Upper lobe of right lung (tissue), 1 donor: ENCODE measurements around the gene PHTF2. TPM values are rescaled to one million over a fixed set of nuclear protein-coding genes. Genes with fewer than 3 reads are reported as not detected.

Experiments used
- ATAC-seq: fragments of 200-7000 bp; cut with Tn5 transposase; one replicate; pipeline ENCODE4 v1.9.1; 2020; ENCODE audit warnings: mild to moderate bottlenecking, moderate library complexity
- DNase-seq: peaks from one replicate; pipeline ENCODE4 v3.0.0-alpha.2; 2020
- H3K27ac ChIP-seq: fragments of 200-600 bp; one replicate; pipeline ENCODE4 v1.8.0; 2022
- H3K27me3 ChIP-seq: fragments of 200-600 bp; one replicate; pipeline ENCODE4 v1.8.0; 2022; ENCODE audit warnings: mild to moderate bottlenecking
- H3K36me3 ChIP-seq: fragments of 200-600 bp; one replicate; pipeline ENCODE4 v1.8.0; 2022
- H3K4me1 ChIP-seq: fragments of 200-600 bp; one replicate; pipeline ENCODE4 v1.8.0; 2022
- H3K4me3 ChIP-seq: fragments of 200-600 bp; one replicate; pipeline ENCODE4 v1.8.0; 2022; ENCODE audit warnings: mild to moderate bottlenecking
- H3K9me3 ChIP-seq: fragments of 200-600 bp; one replicate; pipeline ENCODE4 v1.8.0; 2022
- intact Hi-C: fragments of 100-400 bp; cut with DNase I; formaldehyde crosslinking; loops from one replicate; pipeline ENCODE4 v1.11.0; 2022
- total RNA-seq: library from RNA; stranded (reverse); fragmentation: NEBNext Ultra II Directional; extraction: Animal tissue kit (Norgen Biotek cat#: 25700); gene quantifications from one replicate; pipeline ENCODE4 v1.2.1, GENCODE V29; 2021
- TF ChIP-seq, protein P1 (sequence below): fragments of 200-600 bp; IDR thresholded peaks from one replicate; pipeline ENCODE4 v1.8.0; 2022; ENCODE audit warnings: antibody characterized with exemption
- donor health status: DM: no; HTN: yes; CAD: no; lungs with severe emphysema.

PHTF2 gene
- total RNA-seq, 1 donor from 2014 or later, result 14.4 TPM

DNA sequence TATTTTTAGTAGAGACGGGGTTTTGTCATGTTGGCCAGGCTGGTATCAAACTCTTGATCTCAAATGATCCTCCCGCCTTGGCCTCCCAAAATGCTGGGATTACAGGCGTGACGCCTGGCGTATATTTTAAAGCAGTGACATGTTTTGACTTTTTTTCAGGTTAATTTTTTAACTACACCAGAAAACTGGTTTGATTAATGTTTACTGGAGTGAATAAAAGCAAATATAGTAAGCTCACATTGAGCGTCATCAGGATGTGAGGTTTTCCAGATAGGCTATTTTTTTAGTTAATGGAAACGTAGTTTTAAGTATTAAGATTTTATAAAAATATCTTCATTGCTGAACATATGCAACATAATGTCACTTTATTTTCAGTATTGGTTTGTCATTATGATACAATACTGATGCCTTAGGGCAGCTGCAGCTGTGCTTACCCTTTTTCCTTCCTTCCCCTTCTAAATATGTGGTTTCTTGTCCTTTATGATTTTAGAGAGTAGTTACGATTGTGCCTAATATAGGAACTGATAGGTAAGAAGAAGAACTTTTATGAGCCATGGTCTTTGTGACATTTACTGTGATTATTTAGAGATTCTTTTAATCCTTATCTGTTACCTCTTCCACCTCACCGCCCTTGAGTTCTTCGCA, 37.6 kb upstream of the PHTF2 start:
- peaks cover 10% of the 10 kb centered on the region for H3K4me1 ChIP-seq
- no peak for DNase-seq
- H3K36me3 ChIP-seq, result no peaks in the 10 kb centered on the region
- no peak for ATAC-seq
- no peak overlapping the region for H3K4me3 ChIP-seq
- H3K27me3 ChIP-seq, result no peaks in the 10 kb centered on the region
- H3K27ac ChIP-seq, result no peak overlapping the region
- intact Hi-C loops, result no loop called here
- H3K9me3 ChIP-seq, result no peaks in the 10 kb centered on the region
- TF ChIP-seq, protein P1, sequence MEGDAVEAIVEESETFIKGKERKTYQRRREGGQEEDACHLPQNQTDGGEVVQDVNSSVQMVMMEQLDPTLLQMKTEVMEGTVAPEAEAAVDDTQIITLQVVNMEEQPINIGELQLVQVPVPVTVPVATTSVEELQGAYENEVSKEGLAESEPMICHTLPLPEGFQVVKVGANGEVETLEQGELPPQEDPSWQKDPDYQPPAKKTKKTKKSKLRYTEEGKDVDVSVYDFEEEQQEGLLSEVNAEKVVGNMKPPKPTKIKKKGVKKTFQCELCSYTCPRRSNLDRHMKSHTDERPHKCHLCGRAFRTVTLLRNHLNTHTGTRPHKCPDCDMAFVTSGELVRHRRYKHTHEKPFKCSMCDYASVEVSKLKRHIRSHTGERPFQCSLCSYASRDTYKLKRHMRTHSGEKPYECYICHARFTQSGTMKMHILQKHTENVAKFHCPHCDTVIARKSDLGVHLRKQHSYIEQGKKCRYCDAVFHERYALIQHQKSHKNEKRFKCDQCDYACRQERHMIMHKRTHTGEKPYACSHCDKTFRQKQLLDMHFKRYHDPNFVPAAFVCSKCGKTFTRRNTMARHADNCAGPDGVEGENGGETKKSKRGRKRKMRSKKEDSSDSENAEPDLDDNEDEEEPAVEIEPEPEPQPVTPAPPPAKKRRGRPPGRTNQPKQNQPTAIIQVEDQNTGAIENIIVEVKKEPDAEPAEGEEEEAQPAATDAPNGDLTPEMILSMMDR, result no peak

DNA sequence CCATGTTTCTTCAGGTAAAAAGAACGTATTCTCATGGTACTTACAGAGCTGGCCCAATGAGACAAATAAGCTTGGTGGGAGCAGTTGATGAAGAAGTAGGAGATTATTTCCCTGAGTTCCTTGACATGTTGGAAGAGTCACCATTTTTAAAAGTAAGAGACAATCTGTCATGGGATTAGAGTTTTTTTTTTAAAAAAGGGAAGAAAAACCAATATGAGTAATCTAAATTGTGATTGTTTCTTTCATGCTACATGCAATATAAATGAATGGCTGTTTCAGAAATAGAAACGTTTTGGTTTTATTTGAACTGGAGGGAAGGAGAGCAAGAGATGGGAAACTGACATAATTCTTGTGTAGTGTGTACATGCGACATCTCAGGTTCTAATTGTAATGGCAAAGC, 33.1 kb upstream of the PHTF2 start:
- H3K27ac ChIP-seq, result no peak overlapping the region
- H3K4me1 ChIP-seq, result peaks cover 7% of the 10 kb centered on the region

DNA sequence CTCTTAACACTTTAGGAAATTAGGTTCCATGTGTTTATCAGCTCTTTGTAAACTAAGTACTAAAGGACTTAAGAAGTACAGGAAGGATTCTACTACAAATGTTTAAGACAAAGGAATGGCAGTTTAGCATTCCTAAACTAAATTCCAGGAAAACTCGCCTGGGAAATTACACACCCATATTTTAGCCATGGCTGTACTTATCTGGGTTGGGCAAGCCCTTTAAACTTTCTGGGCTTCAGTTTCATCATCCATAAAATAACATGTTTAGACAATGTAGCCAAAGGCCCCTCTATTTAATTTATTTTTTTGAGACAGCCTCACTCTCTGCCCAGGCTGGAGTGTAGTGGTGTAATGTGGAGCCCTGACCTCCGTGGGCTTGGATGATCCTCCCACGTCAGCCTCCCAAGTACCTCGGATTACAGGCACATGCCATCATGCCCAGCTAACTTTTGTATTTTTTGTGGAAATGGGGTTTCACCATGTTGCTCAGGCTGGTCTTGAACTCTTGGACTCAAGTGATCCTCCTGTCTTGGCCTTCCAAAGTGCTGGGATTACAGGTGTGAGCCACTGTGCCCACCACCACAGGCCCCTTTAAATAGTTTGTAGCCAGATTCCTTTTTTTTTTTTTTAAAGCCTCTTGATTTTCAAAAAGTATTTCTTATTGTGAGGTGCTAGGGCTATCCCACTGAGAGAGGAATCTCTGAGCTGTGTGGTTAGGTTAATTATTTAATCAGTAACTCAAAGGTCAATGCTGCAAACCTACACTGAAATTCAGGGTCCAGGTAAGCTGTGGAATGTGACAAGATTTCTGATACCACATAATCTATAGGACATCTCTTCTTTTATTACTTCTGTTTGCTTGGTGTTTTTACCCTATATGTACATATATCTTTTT, 32.4 kb upstream of the PHTF2 start:
- Histone ChIP-seq H3K9me3 (no peaks in the 10 kb centered on the region), H3K27me3 (no peaks in the 10 kb centered on the region), H3K36me3 (peaks cover 19% of the 10 kb centered on the region), H3K4me1 (peaks cover 7% of the 10 kb centered on the region), H3K27ac (no peak overlapping the region), H3K4me3 (no peak overlapping the region)
- TF ChIP-seq, protein P1, result no peak
- intact Hi-C loops, result no loop called here
- ATAC-seq (no peak), DNase-seq (no peak)

More for the DNA sequence above, 33.1 kb upstream of the PHTF2 start:
- no peaks in the 10 kb centered on the region for H3K27me3 ChIP-seq
- DNase-seq, result no peak
- ATAC-seq, result no peak
- H3K9me3 ChIP-seq, result no peaks in the 10 kb centered on the region
- TF ChIP-seq, protein P1, result no peak
- H3K4me3 ChIP-seq, result no peak overlapping the region
- intact Hi-C loops, result no loop called here
- H3K36me3 ChIP-seq, result peaks cover 15% of the 10 kb centered on the region

DNA sequence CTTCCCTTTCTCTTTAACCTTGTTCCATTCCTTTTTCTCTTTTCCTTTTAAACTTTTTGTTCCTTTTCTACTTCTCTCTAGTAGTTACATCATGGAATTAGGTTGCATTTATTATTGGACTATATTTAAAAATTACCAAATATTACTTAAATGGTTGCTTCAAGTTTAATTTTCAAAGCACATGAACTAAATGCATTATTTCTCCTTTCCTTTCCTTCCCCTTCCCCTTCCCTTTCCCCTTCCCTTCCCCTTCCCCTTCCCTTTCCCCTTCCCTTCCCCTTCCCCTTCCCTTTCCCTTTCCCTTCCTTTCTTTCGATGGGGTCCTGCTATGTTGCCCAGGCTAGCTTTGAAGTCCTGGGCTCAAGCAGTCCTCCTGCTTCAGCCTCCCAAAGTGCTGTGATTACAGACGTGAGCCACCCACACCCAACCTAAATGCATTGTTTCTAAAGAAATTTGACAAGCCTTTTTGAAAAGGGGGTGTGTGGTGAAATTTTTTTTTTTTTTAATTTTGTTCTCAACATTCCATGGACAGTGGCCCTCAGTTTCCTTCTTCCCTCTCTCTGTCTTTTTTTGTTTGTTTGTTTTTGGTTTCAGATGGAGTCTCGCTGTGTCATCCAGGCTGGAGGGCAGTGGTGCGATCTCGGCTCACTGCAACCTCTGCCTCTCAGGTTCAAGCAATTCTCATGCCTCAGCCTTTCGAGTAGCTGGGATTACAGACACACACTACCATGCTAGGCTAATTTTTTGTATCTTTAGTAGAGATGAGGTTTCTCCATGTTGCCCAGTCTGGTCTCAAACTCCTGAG, 31.6 kb upstream of the PHTF2 start:
- peaks cover 7% of the 10 kb centered on the region for H3K4me1 ChIP-seq
- ATAC-seq, result no peak
- TF ChIP-seq, protein P1, result no peak
- no peak overlapping the region for H3K4me3 ChIP-seq
- H3K36me3 ChIP-seq, result peaks cover 19% of the 10 kb centered on the region
- intact Hi-C loops, result no loop called here
- H3K9me3 ChIP-seq, result no peaks in the 10 kb centered on the region
- no peaks in the 10 kb centered on the region for H3K27me3 ChIP-seq
- DNase-seq, result no peak
- no peak overlapping the region for H3K27ac ChIP-seq

DNA sequence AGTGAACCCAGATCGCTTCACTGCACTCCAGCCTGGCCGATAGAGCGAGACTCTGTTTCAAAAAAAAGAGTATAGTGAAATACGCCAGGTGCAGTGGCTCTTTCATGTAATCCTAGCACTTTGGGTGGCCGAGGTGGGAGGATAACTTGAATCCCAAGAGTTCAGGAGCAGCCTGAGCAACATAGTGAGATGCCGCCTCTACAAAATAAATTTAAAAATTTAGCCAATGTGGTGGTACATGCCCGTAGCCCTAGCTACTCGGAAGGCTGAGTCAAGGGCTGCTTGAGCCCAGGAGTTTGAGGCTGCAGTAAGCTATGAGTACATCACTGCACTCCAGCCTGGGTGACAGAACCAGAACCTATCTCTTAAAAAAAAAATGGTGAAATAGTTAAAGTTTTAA, 28.3 kb upstream of the PHTF2 start:
- H3K27me3 ChIP-seq, result no peaks in the 10 kb centered on the region
- no peaks in the 10 kb centered on the region for H3K9me3 ChIP-seq
- H3K36me3 ChIP-seq, result peaks cover 48% of the 10 kb centered on the region
- TF ChIP-seq, protein P1, result no peak
- intact Hi-C loops, result no loop called here
- no peak overlapping the region for H3K27ac ChIP-seq
- DNase-seq, result no peak
- no peak for ATAC-seq
- peaks cover 7% of the 10 kb centered on the region for H3K4me1 ChIP-seq
- H3K4me3 ChIP-seq, result no peak overlapping the region
